ENCODE measurements around the gene KIAA0319L. TPM values are rescaled to one million over a fixed set of nuclear protein-coding genes. Genes with fewer than 3 reads are reported as not detected.
A peak's percentile ranks its signal among the peaks of the same experiment; 100 is the strongest.
"Not testable (repeated sequence)": the region's sequence is repeated elsewhere in the genome, so short reads cannot be mapped to it uniquely, and the experiment has no call there.

Gene KIAA0319L
- total RNA-seq, 1 experiment from 2014 or later: 70.0 TPM

GRCh38 chr1:35475356-35475755, 81.8 kb downstream of the KIAA0319L start (continued):
- TF ChIP-seq AFF4 (CRISPR knock-in tag; IDR thresholded peaks at IDR 0.05; ENCODE audit: borderline replicate concordance) (no peak), TEAD4 (CRISPR knock-in tag; IDR thresholded peaks at IDR 0.05) (no peak), FOXJ3 (CRISPR knock-in tag; IDR thresholded peaks at IDR 0.05; ENCODE audit: borderline replicate concordance) (no peak), FOXP4 (CRISPR knock-in tag; IDR thresholded peaks at IDR 0.05) (no peak), ZNF416 (CRISPR knock-in tag; IDR thresholded peaks at IDR 0.05) (no peak), GTF2I (CRISPR knock-in tag; conservative IDR thresholded peaks at IDR 0.05) (no peak)

GRCh38 chr1:35473216-35473615, 84.0 kb downstream of the KIAA0319L start:
- H3K27ac Mint-ChIP-seq; DNase-seq (ENCODE audit: low spot score); CTCF ChIA-PET; H3K9me3 Mint-ChIP-seq; H3K4me3 Mint-ChIP-seq; H3K27me3 Mint-ChIP-seq (ENCODE audit: low read depth); ATAC-seq; POLR2A ChIA-PET: not testable (repeated sequence)
- Mint-ChIP-seq H3K4me1 (peaks cover 14% of the 10 kb centered on the region), H3K36me3 (peaks cover 46% of the 10 kb centered on the region)

GRCh38 chr1:35470977-35471613, 86.1 kb downstream of the KIAA0319L start:
- CTCF ChIA-PET: interaction anchor here (0.9 to 1.7 kb wide), 2 partner anchors 20 to 94 kb away, joined by 4 to 8 read pairs; no protein-coding TSS in a partner anchor
- ATAC-seq: peak; percentile 79
- Mint-ChIP-seq H3K27ac (peak overlapping the region; percentile 79), H3K9me3 (peaks cover 5% of the 10 kb centered on the region), H3K27me3 (ENCODE audit: low read depth) (no peaks in the 10 kb centered on the region), H3K4me1 (peaks cover 14% of the 10 kb centered on the region), H3K36me3 (peaks cover 49% of the 10 kb centered on the region), H3K4me3 (no peak overlapping the region)
- DNase-seq (ENCODE audit: low spot score): no peak
- POLR2A ChIA-PET: no interaction called here
- TF ChIP-seq AR (CRISPR knock-in tag; IDR thresholded peaks at IDR 0.05): no peak
- TF ChIP-seq ZNF281 (CRISPR knock-in tag; IDR thresholded peaks at IDR 0.05): no peak
- TF ChIP-seq ZNF425 (CRISPR knock-in tag; conservative IDR thresholded peaks at IDR 0.05): no peak
- TF ChIP-seq CTCF (IDR thresholded peaks at IDR 0.05): no peak
- no peak for TF ChIP-seq PRDM15 (CRISPR knock-in tag; IDR thresholded peaks at IDR 0.05)
- no peak for TF ChIP-seq KAT7 (CRISPR knock-in tag; IDR thresholded peaks at IDR 0.05; ENCODE audit: borderline replicate concordance)
